H1 (cell line): ENCODE results near the gene VPS54. TPM values are rescaled to one million over a fixed set of nuclear protein-coding genes. Genes with fewer than 3 reads are reported as not detected.

ENCODE experiments used
- polyA plus RNA-seq, 7 experiments: library from polyadenylated mRNA; depleted of rRNA in 3 of 7; stranded (reverse) in 5 of 7; unstranded in 2 of 7; fragments of >200 nt in 5 of 7; fragments of 200-250 nt in 2 of 7; gene quantifications; 1 replicate in 5 of 7; 2 replicates in 1 of 7; 4 replicates in 1 of 7; pipeline versions ENCODE4 v1.2.1 to v1.2.3, GENCODE V29; 2011 to 2013; ENCODE audit warnings: missing spikeins in 2 of 7, mixed read lengths in 2 of 7
- total RNA-seq: library from RNA; stranded (reverse); fragmentation: NEBNext Ultra II Directional; extraction: Animal tissue kit (Norgen Biotek cat#: 25700); gene quantifications from 2 replicates; pipeline ENCODE4 v1.2.1, GENCODE V29; 2021
- TF ChIP-seq, protein P1 (sequence below): fragments of 300-600 bp; sonication (generic); IDR thresholded peaks from 2 replicates; pipeline ENCODE4 v1.7.1; 2012; ENCODE audit warnings: low read length, moderate library complexity, mild to moderate bottlenecking, inconsistent platforms; ENCODE audit not compliant: insufficient replicate concordance

The VPS54 gene
- total and polyA plus RNA-seq, 2 of the 8 experiments (the other 6 are each of a cell fraction or from before 2014, with no cell fraction given), result 3.6 to 13.2 TPM

DNA sequence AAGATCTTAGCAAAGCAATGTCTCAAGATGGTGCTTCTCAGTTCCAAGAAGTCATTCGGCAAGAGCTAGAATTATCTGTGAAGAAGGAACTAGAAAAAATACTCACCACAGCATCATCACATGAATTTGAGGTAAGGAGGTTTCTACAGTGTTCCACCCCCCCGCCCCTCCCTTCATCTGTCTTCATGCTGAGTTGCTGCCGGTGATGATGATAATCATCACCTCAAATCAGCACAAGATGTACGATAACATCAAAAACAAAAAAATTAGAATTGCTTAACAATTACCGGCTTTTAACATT lies 163.0 kb downstream of the VPS54 start (continued):
- TF ChIP-seq, protein P1, sequence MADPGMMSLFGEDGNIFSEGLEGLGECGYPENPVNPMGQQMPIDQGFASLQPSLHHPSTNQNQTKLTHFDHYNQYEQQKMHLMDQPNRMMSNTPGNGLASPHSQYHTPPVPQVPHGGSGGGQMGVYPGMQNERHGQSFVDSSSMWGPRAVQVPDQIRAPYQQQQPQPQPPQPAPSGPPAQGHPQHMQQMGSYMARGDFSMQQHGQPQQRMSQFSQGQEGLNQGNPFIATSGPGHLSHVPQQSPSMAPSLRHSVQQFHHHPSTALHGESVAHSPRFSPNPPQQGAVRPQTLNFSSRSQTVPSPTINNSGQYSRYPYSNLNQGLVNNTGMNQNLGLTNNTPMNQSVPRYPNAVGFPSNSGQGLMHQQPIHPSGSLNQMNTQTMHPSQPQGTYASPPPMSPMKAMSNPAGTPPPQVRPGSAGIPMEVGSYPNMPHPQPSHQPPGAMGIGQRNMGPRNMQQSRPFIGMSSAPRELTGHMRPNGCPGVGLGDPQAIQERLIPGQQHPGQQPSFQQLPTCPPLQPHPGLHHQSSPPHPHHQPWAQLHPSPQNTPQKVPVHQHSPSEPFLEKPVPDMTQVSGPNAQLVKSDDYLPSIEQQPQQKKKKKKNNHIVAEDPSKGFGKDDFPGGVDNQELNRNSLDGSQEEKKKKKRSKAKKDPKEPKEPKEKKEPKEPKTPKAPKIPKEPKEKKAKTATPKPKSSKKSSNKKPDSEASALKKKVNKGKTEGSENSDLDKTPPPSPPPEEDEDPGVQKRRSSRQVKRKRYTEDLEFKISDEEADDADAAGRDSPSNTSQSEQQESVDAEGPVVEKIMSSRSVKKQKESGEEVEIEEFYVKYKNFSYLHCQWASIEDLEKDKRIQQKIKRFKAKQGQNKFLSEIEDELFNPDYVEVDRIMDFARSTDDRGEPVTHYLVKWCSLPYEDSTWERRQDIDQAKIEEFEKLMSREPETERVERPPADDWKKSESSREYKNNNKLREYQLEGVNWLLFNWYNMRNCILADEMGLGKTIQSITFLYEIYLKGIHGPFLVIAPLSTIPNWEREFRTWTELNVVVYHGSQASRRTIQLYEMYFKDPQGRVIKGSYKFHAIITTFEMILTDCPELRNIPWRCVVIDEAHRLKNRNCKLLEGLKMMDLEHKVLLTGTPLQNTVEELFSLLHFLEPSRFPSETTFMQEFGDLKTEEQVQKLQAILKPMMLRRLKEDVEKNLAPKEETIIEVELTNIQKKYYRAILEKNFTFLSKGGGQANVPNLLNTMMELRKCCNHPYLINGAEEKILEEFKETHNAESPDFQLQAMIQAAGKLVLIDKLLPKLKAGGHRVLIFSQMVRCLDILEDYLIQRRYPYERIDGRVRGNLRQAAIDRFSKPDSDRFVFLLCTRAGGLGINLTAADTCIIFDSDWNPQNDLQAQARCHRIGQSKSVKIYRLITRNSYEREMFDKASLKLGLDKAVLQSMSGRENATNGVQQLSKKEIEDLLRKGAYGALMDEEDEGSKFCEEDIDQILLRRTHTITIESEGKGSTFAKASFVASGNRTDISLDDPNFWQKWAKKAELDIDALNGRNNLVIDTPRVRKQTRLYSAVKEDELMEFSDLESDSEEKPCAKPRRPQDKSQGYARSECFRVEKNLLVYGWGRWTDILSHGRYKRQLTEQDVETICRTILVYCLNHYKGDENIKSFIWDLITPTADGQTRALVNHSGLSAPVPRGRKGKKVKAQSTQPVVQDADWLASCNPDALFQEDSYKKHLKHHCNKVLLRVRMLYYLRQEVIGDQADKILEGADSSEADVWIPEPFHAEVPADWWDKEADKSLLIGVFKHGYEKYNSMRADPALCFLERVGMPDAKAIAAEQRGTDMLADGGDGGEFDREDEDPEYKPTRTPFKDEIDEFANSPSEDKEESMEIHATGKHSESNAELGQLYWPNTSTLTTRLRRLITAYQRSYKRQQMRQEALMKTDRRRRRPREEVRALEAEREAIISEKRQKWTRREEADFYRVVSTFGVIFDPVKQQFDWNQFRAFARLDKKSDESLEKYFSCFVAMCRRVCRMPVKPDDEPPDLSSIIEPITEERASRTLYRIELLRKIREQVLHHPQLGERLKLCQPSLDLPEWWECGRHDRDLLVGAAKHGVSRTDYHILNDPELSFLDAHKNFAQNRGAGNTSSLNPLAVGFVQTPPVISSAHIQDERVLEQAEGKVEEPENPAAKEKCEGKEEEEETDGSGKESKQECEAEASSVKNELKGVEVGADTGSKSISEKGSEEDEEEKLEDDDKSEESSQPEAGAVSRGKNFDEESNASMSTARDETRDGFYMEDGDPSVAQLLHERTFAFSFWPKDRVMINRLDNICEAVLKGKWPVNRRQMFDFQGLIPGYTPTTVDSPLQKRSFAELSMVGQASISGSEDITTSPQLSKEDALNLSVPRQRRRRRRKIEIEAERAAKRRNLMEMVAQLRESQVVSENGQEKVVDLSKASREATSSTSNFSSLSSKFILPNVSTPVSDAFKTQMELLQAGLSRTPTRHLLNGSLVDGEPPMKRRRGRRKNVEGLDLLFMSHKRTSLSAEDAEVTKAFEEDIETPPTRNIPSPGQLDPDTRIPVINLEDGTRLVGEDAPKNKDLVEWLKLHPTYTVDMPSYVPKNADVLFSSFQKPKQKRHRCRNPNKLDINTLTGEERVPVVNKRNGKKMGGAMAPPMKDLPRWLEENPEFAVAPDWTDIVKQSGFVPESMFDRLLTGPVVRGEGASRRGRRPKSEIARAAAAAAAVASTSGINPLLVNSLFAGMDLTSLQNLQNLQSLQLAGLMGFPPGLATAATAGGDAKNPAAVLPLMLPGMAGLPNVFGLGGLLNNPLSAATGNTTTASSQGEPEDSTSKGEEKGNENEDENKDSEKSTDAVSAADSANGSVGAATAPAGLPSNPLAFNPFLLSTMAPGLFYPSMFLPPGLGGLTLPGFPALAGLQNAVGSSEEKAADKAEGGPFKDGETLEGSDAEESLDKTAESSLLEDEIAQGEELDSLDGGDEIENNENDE, result no peak
